BE2C (cell line): ENCODE data around the gene EDARADD.

ENCODE experiments used
- DNase-seq: peaks from one replicate; pipeline ENCODE4 v3.0.0-alpha.2; 2020
- H3K27me3 ChIP-seq: fragments of 250-450 bp; sonication (Bioruptor Pico); 2 replicates; pipeline ENCODE4 v1.5.1; 2020; ENCODE audit warnings: mild to moderate bottlenecking
- H3K36me3 ChIP-seq: fragments of 250-450 bp; sonication (Bioruptor Pico); 2 replicates; pipeline ENCODE4 v1.5.1; 2020; ENCODE audit warnings: mild to moderate bottlenecking
- H3K4me1 ChIP-seq: fragments of 250-450 bp; sonication (Bioruptor Pico); 2 replicates; pipeline ENCODE4 v1.5.1; 2020
- H3K4me3 ChIP-seq: 2 replicates; pipeline ENCODE4 v1.5.1; 2011; ENCODE audit warnings: low read depth, low read length
- H3K9me3 ChIP-seq: fragments of 250-450 bp; sonication (Bioruptor Pico); 2 replicates; pipeline ENCODE4 v1.5.1; 2020
- CTCF ChIP-seq: IDR thresholded peaks from 2 replicates; pipeline ENCODE4 v1.5.1; 2012; ENCODE audit warnings: mild to moderate bottlenecking, low read depth, low read length

Gene EDARADD

GRCh38 chr1:236395947-236396664, 2.0 kb downstream of the EDARADD start:
- no peaks in the 10 kb centered on the region for H3K4me1 ChIP-seq
- H3K27me3 ChIP-seq = peaks cover 58% of the 10 kb centered on the region
- no peak for DNase-seq
- H3K36me3 ChIP-seq = no peaks in the 10 kb centered on the region
- no peaks in the 10 kb centered on the region for H3K9me3 ChIP-seq
- no peak overlapping the region for H3K4me3 ChIP-seq
- no peak for TF ChIP-seq CTCF

GRCh38 chr1:236396665-236397043, 2.6 kb downstream of the EDARADD start:
- no peaks in the 10 kb centered on the region for H3K4me1 ChIP-seq
- H3K36me3 ChIP-seq = no peaks in the 10 kb centered on the region
- DNase-seq = no peak
- no peaks in the 10 kb centered on the region for H3K9me3 ChIP-seq
- no peak for TF ChIP-seq CTCF
- H3K27me3 ChIP-seq = peaks cover 58% of the 10 kb centered on the region
- H3K4me3 ChIP-seq = no peak overlapping the region

GRCh38 chr1:236397173-236397759, 3.2 kb downstream of the EDARADD start:
- Histone ChIP-seq H3K36me3 (no peaks in the 10 kb centered on the region), H3K4me3 (no peak overlapping the region), H3K9me3 (no peaks in the 10 kb centered on the region), H3K27me3 (peaks cover 53% of the 10 kb centered on the region), H3K4me1 (no peaks in the 10 kb centered on the region)
- no peak for DNase-seq
- no peak for TF ChIP-seq CTCF

GRCh38 chr1:236398538-236398937, 4.5 kb downstream of the EDARADD start:
- Histone ChIP-seq H3K27me3 (peaks cover 48% of the 10 kb centered on the region), H3K4me1 (no peaks in the 10 kb centered on the region), H3K4me3 (no peak overlapping the region), H3K9me3 (no peaks in the 10 kb centered on the region), H3K36me3 (no peaks in the 10 kb centered on the region)
- DNase-seq = no peak
- no peak for TF ChIP-seq CTCF

GRCh38 chr1:236400061-236400603, 6.0 kb downstream of the EDARADD start:
- no peak for TF ChIP-seq CTCF
- Histone ChIP-seq H3K27me3 (peaks cover 33% of the 10 kb centered on the region), H3K36me3 (no peaks in the 10 kb centered on the region), H3K4me3 (no peak overlapping the region), H3K9me3 (no peaks in the 10 kb centered on the region), H3K4me1 (no peaks in the 10 kb centered on the region)
- no peak for DNase-seq

GRCh38 chr1:236401698-236402097, 7.6 kb downstream of the EDARADD start:
- TF ChIP-seq CTCF = no peak
- peaks cover 18% of the 10 kb centered on the region for H3K27me3 ChIP-seq
- H3K36me3 ChIP-seq = no peaks in the 10 kb centered on the region
- no peaks in the 10 kb centered on the region for H3K9me3 ChIP-seq
- no peak for DNase-seq
- no peak overlapping the region for H3K4me3 ChIP-seq
- no peaks in the 10 kb centered on the region for H3K4me1 ChIP-seq
